ENCODE data around the gene MRPL52.

DNA sequence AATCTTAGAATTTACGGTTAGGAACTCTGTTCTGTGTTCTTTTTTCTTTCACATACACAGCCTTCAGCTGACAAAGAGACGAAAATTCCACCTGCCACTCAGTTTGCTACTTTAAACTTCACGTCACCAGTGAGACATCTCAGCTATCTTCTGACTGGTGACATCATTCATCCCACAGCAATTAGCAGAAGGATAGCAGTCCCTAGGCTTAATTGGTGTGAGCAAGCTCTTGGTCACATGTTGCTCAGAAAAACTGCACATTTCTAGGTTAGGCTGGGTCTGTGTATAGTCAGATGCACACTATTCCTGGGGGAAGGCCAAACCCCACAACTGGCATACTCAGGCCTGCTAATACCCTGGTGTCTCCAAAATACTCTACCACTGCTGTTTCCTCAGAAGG lies 38.4 kb upstream of the MRPL52 start:
- no peak for TF ChIP-seq POLR2A (IDR thresholded peaks at IDR 0.05)
- TF ChIP-seq, protein P1, sequence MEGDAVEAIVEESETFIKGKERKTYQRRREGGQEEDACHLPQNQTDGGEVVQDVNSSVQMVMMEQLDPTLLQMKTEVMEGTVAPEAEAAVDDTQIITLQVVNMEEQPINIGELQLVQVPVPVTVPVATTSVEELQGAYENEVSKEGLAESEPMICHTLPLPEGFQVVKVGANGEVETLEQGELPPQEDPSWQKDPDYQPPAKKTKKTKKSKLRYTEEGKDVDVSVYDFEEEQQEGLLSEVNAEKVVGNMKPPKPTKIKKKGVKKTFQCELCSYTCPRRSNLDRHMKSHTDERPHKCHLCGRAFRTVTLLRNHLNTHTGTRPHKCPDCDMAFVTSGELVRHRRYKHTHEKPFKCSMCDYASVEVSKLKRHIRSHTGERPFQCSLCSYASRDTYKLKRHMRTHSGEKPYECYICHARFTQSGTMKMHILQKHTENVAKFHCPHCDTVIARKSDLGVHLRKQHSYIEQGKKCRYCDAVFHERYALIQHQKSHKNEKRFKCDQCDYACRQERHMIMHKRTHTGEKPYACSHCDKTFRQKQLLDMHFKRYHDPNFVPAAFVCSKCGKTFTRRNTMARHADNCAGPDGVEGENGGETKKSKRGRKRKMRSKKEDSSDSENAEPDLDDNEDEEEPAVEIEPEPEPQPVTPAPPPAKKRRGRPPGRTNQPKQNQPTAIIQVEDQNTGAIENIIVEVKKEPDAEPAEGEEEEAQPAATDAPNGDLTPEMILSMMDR (IDR thresholded peaks at IDR 0.05), result no peak

Measured in lower leg skin (tissue), 3 donors.